ENCODE results near the gene CLDN9.

Gene CLDN9

DNA sequence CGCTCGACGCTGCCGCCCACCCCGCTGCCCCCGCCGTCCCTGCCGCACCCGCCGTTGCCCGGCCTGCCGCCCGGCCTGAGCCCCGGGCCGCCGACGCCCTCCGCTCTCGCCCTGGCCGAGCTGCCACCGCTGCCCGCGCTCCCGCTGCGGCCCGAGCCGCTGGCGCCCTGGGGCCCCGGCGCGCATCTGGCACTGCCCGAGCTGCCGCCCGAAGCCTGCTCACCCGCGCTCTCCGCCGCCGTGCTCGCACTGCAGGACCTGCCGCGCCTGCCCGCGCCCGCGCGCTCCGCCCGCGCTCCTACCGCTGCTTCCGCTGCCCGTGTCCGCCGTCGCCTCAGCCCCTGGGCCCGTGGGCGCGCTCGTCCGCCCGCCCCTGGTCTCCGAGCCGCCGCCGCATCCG lies 8.4 kb upstream of the CLDN9 start:
- TF ChIP-seq, protein P1, sequence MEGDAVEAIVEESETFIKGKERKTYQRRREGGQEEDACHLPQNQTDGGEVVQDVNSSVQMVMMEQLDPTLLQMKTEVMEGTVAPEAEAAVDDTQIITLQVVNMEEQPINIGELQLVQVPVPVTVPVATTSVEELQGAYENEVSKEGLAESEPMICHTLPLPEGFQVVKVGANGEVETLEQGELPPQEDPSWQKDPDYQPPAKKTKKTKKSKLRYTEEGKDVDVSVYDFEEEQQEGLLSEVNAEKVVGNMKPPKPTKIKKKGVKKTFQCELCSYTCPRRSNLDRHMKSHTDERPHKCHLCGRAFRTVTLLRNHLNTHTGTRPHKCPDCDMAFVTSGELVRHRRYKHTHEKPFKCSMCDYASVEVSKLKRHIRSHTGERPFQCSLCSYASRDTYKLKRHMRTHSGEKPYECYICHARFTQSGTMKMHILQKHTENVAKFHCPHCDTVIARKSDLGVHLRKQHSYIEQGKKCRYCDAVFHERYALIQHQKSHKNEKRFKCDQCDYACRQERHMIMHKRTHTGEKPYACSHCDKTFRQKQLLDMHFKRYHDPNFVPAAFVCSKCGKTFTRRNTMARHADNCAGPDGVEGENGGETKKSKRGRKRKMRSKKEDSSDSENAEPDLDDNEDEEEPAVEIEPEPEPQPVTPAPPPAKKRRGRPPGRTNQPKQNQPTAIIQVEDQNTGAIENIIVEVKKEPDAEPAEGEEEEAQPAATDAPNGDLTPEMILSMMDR (IDR thresholded peaks at IDR 0.05) = no peak

DNA sequence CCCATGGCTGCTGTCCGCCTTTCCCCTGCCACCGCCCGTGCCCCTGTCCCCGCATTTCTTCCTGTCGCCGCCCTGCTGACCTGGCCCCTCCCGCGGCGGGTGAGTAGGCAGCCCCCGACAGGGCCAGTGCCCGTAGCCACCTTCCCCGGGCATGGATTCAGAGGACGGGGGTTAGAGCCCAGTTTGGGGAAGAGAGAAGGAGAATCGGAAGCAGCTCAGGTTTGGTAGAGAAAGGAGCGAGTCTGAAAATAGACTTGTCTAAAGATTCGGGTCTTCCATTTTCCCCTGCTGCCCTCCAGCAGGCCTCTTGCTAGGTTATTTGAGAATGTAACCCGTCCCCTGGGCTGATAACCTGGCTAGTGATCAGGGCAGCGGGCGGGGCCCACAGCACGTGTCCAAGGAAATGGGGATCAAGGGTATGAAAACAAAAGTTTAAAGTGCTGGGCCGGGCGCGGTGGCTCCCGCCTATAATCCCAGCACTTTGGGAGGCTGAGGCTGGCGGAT lies 7.9 kb upstream of the CLDN9 start:
- TF ChIP-seq, protein P1 (IDR thresholded peaks at IDR 0.05) = no peak

DNA sequence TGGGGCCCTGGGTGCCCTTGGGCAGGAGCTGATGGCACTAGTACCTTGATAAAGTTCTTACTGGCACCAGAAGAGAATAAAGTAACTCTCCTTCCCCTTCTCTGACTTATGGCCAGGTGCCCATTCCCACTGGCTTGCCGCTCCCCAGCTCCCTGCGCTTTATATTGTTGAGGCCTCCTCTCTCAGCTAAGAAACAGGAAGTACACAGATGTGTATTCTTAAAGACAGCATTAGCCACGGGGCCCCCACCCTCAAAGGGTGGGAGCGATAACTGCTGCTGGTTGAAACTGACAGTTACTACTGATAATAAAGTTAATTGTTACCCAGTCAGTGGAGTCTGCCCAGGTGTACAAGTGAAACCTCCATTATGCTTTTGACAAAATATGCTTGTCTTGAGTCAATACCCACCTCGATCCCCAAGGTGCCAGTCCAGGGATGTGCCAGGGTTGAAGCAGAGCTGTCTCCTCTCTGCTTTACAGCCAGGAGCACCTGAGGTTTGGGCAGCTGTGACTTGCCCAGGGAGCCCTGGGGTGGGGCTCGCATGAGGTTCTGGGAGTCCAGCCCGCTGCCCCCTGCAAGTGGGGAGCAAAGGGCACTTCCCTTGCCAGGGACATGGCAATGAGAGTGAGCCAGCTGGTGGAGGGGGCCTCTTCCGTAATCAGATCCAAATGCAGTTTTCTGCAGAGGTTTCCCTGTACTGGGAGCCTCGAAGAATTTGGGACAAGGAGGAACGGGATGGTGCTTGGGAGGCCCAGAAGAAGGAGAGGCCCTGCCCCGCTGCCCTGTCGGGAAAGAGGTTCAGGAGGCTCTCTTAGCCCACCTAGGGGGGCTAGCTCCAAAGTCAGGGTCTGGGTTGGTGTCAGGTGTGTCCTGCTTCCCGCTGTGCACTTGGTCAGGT lies 5.4 kb upstream of the CLDN9 start:
- TF ChIP-seq, protein P1 (IDR thresholded peaks at IDR 0.05) = no peak

DNA sequence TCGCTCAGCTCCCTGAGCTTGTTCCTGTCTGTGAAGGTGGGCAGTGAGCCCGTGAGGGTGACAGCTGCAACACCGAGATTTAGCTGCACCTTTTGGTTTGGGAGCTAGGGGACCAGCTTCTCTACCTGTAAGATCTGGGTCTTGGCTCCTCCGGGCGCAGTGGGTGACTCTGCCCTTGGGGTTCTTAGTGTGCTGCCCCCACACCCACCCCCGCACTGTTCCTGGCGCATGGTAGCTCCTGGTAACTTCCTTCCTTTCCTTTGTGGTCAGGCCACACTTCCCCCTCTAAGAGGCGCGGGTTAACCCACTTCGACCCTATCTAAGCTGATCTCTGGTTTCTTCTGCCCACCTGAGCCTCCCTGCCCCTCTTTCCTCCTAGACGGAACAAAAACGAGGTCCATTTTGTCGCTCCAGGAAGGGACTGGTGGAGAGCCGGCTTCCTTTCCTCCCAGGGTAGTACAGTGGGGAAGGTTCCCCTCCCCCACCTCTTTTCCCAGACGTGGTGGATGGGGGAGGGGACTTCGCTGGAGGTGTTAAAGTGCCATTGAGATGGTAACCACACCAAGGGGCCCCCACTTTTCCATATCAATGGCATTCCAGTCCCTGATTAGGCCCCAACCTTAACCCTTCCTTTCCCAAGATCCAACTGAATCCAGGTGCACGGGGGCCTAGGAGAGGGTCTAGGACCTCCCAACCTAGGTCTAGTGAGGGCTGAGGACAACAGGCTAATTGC lies 4.6 kb upstream of the CLDN9 start:
- TF ChIP-seq, protein P1 (IDR thresholded peaks at IDR 0.05) = no peak

DNA sequence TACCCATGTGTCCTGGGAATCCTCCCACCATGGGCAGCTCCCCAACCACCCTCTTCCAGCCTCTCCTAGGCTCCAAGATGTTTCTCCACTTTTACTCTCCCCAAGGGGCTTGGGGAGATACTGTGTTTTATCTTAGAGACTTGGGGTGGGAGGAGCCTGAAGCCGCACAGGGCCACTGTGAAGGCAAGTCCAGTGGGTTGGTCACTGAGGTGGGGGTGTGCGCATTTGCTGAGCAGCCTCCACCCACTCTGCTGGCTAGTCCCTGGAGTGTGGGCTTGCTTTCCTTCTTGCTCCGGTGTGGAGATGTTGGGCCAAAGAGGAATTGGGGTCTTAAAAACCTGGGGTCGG lies 4.1 kb upstream of the CLDN9 start:
- TF ChIP-seq, protein P1 (IDR thresholded peaks at IDR 0.05) = no peak

DNA sequence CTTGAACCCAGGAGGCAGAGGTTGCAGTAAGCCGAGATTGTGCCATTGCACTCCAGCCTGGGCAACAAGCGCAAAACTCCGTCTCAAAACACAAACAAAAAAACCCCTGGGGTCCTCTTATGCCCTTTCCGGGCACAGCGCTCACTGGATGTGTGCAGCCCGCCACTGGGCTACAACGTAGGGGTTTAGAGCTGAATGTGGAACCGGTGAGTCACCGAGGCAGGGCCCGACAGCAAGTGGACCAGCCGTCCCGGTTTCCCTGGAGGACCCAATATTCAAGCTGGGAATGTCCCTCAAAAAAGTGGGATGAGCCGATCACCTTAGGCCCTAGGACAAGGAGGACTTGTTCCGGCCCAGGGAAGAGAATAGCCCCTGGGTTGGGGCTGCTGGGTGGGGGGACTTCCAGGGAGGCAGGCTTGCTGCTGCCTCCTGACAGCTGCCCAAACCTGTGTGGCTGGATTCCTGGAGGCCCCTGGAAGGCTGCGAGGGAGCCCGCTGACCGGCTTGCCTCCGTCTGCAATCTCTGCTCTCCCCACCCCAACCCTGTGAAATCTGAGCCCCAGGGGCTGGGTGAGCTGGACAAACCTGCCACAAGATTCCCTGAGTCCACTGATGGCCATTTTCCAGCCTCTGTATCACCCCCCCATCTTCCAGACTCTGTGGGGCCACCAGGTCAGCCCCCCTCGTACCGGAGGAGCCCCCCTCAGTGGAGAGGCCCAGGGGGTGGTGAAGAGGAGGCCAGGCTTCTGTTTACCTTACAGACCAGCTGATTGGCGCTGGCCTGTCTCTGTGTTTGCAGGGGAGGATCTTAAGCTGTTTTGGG lies 2.9 kb upstream of the CLDN9 start:
- TF ChIP-seq, protein P1 (IDR thresholded peaks at IDR 0.05) = no peak

DNA sequence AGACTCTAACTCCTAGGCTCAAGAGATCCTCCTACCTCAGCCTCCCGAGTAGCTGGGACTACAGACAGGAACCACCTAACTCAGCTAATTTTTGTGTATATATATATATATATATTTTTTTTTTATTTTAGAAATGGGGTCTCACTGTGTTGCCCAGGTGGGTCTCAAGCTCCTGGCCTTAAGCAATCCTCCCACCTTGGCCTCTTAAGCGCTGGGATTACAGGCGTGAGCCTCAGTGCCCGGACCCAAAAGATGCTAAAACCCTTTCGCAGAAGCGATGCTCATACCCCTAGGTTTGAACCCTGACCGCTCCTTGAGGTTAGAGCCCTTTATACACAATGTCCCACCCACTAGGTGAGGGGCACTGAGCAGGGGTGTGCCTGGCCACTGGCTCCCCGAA lies 2.2 kb upstream of the CLDN9 start:
- TF ChIP-seq, protein P1 (IDR thresholded peaks at IDR 0.05) = no peak
